DOHH2 (cell line): ENCODE results near the gene SRGAP1.

Experiments used
- CTCF ChIP-seq: fragments of 200-600 bp; sonication (generic); IDR thresholded peaks from one replicate; pipeline ENCODE4 v1.5.1; 2014; ENCODE audit warnings: antibody characterized with exemption, mild to moderate bottlenecking, low read depth, low read length; ENCODE audit not compliant: poor library complexity, severe bottlenecking
- EZH2phosphoT487 ChIP-seq: fragments of 200-600 bp; sonication (generic); IDR thresholded peaks from 2 replicates; pipeline ENCODE4 v1.6.1; 2017; ENCODE audit warnings: borderline replicate concordance, mild to moderate bottlenecking, antibody characterized with exemption, low read length, moderate library complexity, mixed read lengths

- TF ChIP-seq CTCF (no peak), EZH2phosphoT487 (no peak)
Measured at GRCh38 chr12:64137117-64137516, 292.6 kb downstream of the SRGAP1 start.
